Heart right ventricle (tissue), 16 donors: ENCODE results near the gene MAFB. TPM values are rescaled to one million over a fixed set of nuclear protein-coding genes. Genes with fewer than 3 reads are reported as not detected.
A peak's percentile ranks its signal among the peaks of the same experiment; 100 is the strongest.

ENCODE experiments used
- ATAC-seq, 8 donors: fragments of 200-7000 bp; cut with Tn5 transposase; one replicate each; pipeline ENCODE4 v1.9.1; 2020; ENCODE audit warnings: mild to moderate bottlenecking in 8 of 8, moderate library complexity in 8 of 8, moderate number of reproducible peaks in 1 of 8
- DNase-seq, 2 donors: peaks; one replicate each; pipeline ENCODE4 v3.0.0-alpha.2; 2020
- H3K27ac ChIP-seq, 10 donors: fragments of 200-600 bp; sonication (generic) in 2 of 10; one replicate each; pipeline versions ENCODE4 v1.5.0 to v1.8.0; 2020 to 2022; ENCODE audit warnings: mild to moderate bottlenecking in 3 of 10
- H3K27me3 ChIP-seq, 7 donors: fragments of 200-600 bp; one replicate each; pipeline ENCODE4 v1.8.0; 2021 to 2022; ENCODE audit warnings: mild to moderate bottlenecking in 2 of 7
- H3K36me3 ChIP-seq, 9 donors: fragments of 200-600 bp; sonication (generic) in 1 of 9; one replicate each; pipeline versions ENCODE4 v1.5.0 to v1.8.0; 2020 to 2022; ENCODE audit warnings: mild to moderate bottlenecking in 2 of 9
- H3K4me1 ChIP-seq, 9 donors: fragments of 200-600 bp; sonication (generic) in 1 of 9; one replicate each; pipeline versions ENCODE4 v1.5.0 to v1.8.0; 2020 to 2022; ENCODE audit warnings: mild to moderate bottlenecking in 4 of 9
- H3K4me3 ChIP-seq, 10 donors: fragments of 200-600 bp; sonication (generic) in 2 of 10; one replicate each; pipeline versions ENCODE4 v1.5.0 to v1.8.0; 2020 to 2022; ENCODE audit warnings: mild to moderate bottlenecking in 7 of 10, moderate library complexity in 2 of 10
- H3K9me3 ChIP-seq, 11 donors: fragments of 200-600 bp in 10 of 11; sonication (generic) in 2 of 11; one replicate each; pipeline versions ENCODE4 v1.5.0 to v1.8.0; 2013 to 2022; ENCODE audit warnings: mild to moderate bottlenecking in 2 of 11, control low read depth in 1 of 11, moderate library complexity in 1 of 11
- WGBS, 2 donors: extraction: QIAGEN DNeasy Blood & Tissue Kit; methylation state at CpG; one replicate each; pipeline ENCODE4 v1.1.7; 2013; ENCODE audit warnings: inconsistent platforms in 1 of 2; 5-methylcytosine and 5-hydroxymethylcytosine counted together
- intact Hi-C, 10 donors: fragments of 100-400 bp; cut with DNase I; formaldehyde crosslinking; loops; one replicate each; pipeline versions ENCODE4 v1.11.1 to v1.14.2; 2022
- polyA plus RNA-seq, 2 donors: library from polyadenylated mRNA; stranded (reverse); fragments of 200-250 nt; gene quantifications; one replicate each; pipeline ENCODE4 v1.2.3, GENCODE V29; 2013
- total RNA-seq, 10 donors: library from RNA; stranded (reverse); fragmentation: NEBNext Ultra II Directional in 3 of 10; extraction: Animal tissue kit (Norgen Biotek cat#: 25700) in 3 of 10; gene quantifications; one replicate each; pipeline versions ENCODE4 v1.2.1 to v1.2.4, GENCODE V29; 2021 to 2023
- TF ChIP-seq, protein P1 (sequence below), 9 donors: fragments of 200-600 bp; sonication (generic) in 2 of 9; IDR thresholded peaks; one replicate each; pipeline versions ENCODE4 v1.5.0 to v1.8.0; 2021 to 2022; ENCODE audit warnings: antibody characterized with exemption in 9 of 9, mild to moderate bottlenecking in 5 of 9, moderate library complexity in 1 of 9
- donor health status: Arrhythmogenic right ventricular cardiomyopathy.
- donor health status: ischemic (EF 13 %, LVEDD 7.1; RV severe dilation, severe dysfunction).
- donor health status: healthy with polysubstance abuse.
- donor health status: DM: no; HTN: yes; CAD: no.
- donor health status: DM: no; HTN: no; CAD: no.
- donor health status: ischemic (EF 25% LVEDD 6.9; RV normal size, moderate dysfunction).
- donor health status: ischemic (EF 25% LVEDD 5.7; RV mildly dilated, moderate dysfunction).
- donor health status: healthy.
- donor health status: DM: yes; HTN: yes; CAD: no.
- donor health status: Ischemic cardiomyopathy.
- donor health status: ischemic (EF 35%, LVEDD 5.7; RV mildly dilated, moderate dysfunction).
- donor health status: nonischemic (EF 11% LVEDD 7.7; RV severe dilation, severe dysfunction).
- donor health status: DM: yes; HTN: yes; CAD: no.
- donor health status: PGD.
- donor health status: ischemic (EF 29% LVEDD 5.4; RV normal size, mild dysfunction).
- donor health status: nonischemic (EF 23%, LVEDD 6.1; RV moderate dilation, normal function).

MAFB gene
- total and polyA plus RNA-seq, 12 donors = 3.2 to 32.0 (median 5.8) TPM

- 51 to 57% methylated on average over 7 of the region's 7 CpGs for WGBS, 2 donors
- intact Hi-C loops = no loop called here
- DNase-seq (no peak), ATAC-seq (peak in 1 of 8 donors; percentile 31)
- peaks cover 0 to 24% (median 0%) of the 10 kb centered on the region in 9 donors for H3K4me1 ChIP-seq
- no peaks in the 10 kb centered on the region for H3K36me3 ChIP-seq
- H3K4me3 ChIP-seq = no peak overlapping the region
- H3K27me3 ChIP-seq = peaks cover 0 to 32% (median 5%) of the 10 kb centered on the region in 7 donors
- TF ChIP-seq, protein P1, sequence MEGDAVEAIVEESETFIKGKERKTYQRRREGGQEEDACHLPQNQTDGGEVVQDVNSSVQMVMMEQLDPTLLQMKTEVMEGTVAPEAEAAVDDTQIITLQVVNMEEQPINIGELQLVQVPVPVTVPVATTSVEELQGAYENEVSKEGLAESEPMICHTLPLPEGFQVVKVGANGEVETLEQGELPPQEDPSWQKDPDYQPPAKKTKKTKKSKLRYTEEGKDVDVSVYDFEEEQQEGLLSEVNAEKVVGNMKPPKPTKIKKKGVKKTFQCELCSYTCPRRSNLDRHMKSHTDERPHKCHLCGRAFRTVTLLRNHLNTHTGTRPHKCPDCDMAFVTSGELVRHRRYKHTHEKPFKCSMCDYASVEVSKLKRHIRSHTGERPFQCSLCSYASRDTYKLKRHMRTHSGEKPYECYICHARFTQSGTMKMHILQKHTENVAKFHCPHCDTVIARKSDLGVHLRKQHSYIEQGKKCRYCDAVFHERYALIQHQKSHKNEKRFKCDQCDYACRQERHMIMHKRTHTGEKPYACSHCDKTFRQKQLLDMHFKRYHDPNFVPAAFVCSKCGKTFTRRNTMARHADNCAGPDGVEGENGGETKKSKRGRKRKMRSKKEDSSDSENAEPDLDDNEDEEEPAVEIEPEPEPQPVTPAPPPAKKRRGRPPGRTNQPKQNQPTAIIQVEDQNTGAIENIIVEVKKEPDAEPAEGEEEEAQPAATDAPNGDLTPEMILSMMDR (IDR thresholded peaks at IDR 0.05) = no peak
- peak overlapping the region in 4 of 10 donors; percentile 15 to 70 (median 22) for H3K27ac ChIP-seq
- H3K9me3 ChIP-seq = no peaks in the 10 kb centered on the region
These were observed 12.4 kb downstream of the MAFB start for GRCh38 chr20:40676491-40677269.

DNA sequence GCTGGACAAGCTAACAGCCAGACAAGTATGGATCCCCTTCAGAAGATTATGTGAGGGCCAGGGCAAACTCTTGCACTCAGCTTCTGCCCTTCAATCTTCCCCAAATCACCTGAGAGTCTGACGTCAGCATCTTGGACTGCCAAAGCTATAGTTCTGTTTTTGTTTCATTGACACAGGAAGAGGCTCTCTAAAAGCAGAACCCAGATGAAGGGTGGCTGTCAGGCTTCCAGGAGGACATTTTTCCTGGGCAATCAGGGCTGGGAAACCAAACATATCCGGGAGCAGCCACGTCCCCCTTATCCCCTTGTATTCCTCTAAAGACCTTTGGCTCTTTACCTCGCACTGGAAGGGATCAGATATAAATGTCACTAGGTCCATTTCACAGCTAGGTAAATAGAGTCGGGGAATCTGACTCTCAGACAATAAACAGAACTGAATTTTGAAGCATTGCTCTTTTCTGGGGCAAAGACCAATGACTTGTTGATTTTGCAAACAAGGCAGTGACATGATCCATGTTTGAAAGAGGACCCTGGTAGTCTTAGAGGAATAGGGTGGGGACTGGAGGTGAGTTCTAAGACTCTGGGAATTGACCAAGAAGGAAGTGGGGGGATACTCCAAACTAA lies 13.3 kb downstream of the MAFB start:
- 59 to 64% methylated on average over 5 of the region's 5 CpGs for WGBS, 2 donors
- H3K27ac ChIP-seq = peak overlapping the region in 2 of 10 donors; percentile 23 to 70

DNA sequence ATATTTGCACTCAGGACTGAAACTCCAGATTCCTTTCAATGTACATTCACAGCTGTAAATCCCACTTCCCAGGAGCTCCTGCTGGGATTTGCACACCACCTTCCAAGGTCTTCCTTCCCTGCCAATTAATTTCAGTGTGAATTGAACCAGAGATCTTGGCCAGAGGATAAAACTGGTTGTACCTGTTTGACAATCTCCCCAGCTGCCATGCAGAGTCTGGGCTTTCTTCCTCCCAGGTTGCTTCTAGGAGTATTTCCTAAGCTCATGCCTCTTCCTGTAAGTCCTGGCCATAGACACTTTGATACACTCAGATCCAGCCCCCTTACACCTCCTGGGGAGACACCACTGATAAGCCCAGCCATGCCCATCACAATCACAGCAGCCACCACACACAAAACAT lies 15.6 kb downstream of the MAFB start:
- Histone ChIP-seq H3K4me1 (peaks cover 0 to 11% (median 0%) of the 10 kb centered on the region in 9 donors), H3K27me3 (peaks cover 0 to 24% (median 3%) of the 10 kb centered on the region in 7 donors), H3K9me3 (no peaks in the 10 kb centered on the region), H3K27ac (no peak overlapping the region), H3K4me3 (no peak overlapping the region), H3K36me3 (no peaks in the 10 kb centered on the region)
- intact Hi-C loops = no loop called here
- ATAC-seq (no peak), DNase-seq (no peak)
- TF ChIP-seq, protein P1 (IDR thresholded peaks at IDR 0.05) = no peak

More for the DNA sequence above, 13.3 kb downstream of the MAFB start:
- TF ChIP-seq, protein P1 (IDR thresholded peaks at IDR 0.05) = no peak
- ATAC-seq (peak in 2 of 8 donors; percentile 30 to 46), DNase-seq (no peak)
- Histone ChIP-seq H3K36me3 (no peaks in the 10 kb centered on the region), H3K4me3 (no peak overlapping the region), H3K4me1 (peaks cover 0 to 15% (median 0%) of the 10 kb centered on the region in 9 donors), H3K27me3 (peaks cover 0 to 28% (median 3%) of the 10 kb centered on the region in 7 donors), H3K9me3 (no peaks in the 10 kb centered on the region)
- intact Hi-C loops = no loop called here

DNA sequence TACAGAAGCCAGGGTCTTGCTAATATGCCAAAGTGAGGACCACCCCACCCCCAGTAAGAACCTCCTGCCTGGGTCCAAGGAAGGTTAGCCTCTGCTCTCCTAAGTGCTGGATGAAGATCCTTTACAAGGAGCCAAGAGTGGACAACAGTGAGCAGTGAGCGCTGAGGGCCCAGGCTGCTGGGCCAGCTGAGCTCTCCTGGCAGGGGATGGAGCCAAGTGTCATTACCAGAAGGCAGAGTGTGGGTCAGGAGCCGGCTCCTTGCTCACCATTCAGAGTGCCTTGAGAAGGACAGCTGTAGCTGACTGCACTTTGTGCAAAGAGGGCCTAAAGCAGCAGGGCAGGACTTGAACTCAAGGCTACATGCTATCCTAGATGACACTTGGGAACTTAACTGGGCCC lies 16.9 kb downstream of the MAFB start:
- ATAC-seq (no peak), DNase-seq (no peak)
- TF ChIP-seq, protein P1 (IDR thresholded peaks at IDR 0.05) = no peak
- Histone ChIP-seq H3K27me3 (peaks cover 0 to 13% (median 0%) of the 10 kb centered on the region in 7 donors), H3K9me3 (no peaks in the 10 kb centered on the region), H3K36me3 (no peaks in the 10 kb centered on the region), H3K4me3 (no peak overlapping the region), H3K27ac (no peak overlapping the region), H3K4me1 (peaks cover 0 to 11% (median 0%) of the 10 kb centered on the region in 9 donors)
- intact Hi-C loops = no loop called here
- WGBS, 2 donors = 94 to 98% methylated on average over 2 of the region's 2 CpGs
